Thoracic aorta (tissue), 2 donors: ENCODE measurements around the gene CYP46A1. TPM values are rescaled to one million over a fixed set of nuclear protein-coding genes. Genes with fewer than 3 reads are reported as not detected.

ENCODE experiments used
- ATAC-seq: fragments of 150-250 bp; one replicate; pipeline ENCODE4 v1.8.0; 2017; ENCODE audit warnings: low read depth; ENCODE audit not compliant: insufficient number of reproducible peaks, low FRiP score
- DNase-seq: peaks from one replicate; pipeline ENCODE4 v3.0.0-alpha.2; 2020; ENCODE audit warnings: low spot score
- H3K27ac ChIP-seq, 2 donors: fragments of 200-600 bp; sonication (generic); 1 replicate in 1 of 2; 2 replicates in 1 of 2; pipeline ENCODE4 v1.5.1; 2016; ENCODE audit warnings: mild to moderate bottlenecking in 2 of 2, moderate library complexity in 2 of 2
- H3K27me3 ChIP-seq: fragments of 200-600 bp; sonication (generic); replicated peaks from 2 replicates; pipeline ENCODE4 v1.6.0; 2016; ENCODE audit warnings: mild to moderate bottlenecking; ENCODE audit not compliant: insufficient read depth
- H3K36me3 ChIP-seq: fragments of 200-600 bp; sonication (generic); one replicate; pipeline ENCODE4 v1.5.1; 2016
- H3K4me1 ChIP-seq, 2 donors: fragments of 200-600 bp; sonication (generic); 1 replicate in 1 of 2; 2 replicates in 1 of 2; pipeline versions ENCODE4 v1.5.1 to v1.6.0; 2016; ENCODE audit warnings: low read depth in 2 of 2, mild to moderate bottlenecking in 1 of 2; ENCODE audit not compliant: control insufficient read depth in 1 of 2
- H3K4me3 ChIP-seq: fragments of 200-600 bp; sonication (generic); 2 replicates; pipeline ENCODE4 v1.5.1; 2016; ENCODE audit warnings: mild to moderate bottlenecking
- H3K9me3 ChIP-seq: fragments of 200-600 bp; sonication (generic); 2 replicates; pipeline ENCODE4 v1.5.1; 2016
- CTCF ChIP-seq: fragments of 200-600 bp; sonication (generic); IDR thresholded peaks from one replicate; pipeline ENCODE4 v1.5.1; 2019; ENCODE audit warnings: antibody characterized with exemption
- total RNA-seq, 2 donors: library from RNA; depleted of rRNA; stranded (reverse); fragments of >200 nt; gene quantifications; one replicate each; pipeline versions ENCODE4 v1.1.0 to v1.2.3, GENCODE V29; 2016

The CYP46A1 gene
- total RNA-seq, 2 donors from 2014 or later = 0.68 to 1.3 TPM

- peaks cover 27 to 59% of the 10 kb centered on the region in 2 donors for H3K4me1 ChIP-seq
- H3K27me3 ChIP-seq = no peaks in the 10 kb centered on the region
- peak overlapping the region; percentile 70 to 80 for H3K27ac ChIP-seq
- no peaks in the 10 kb centered on the region for H3K9me3 ChIP-seq
- no peak for TF ChIP-seq CTCF
- H3K36me3 ChIP-seq = no peaks in the 10 kb centered on the region
- DNase-seq (no peak), ATAC-seq (no peak)
- H3K4me3 ChIP-seq = no peak overlapping the region
Measured at GRCh38 chr14:99747582-99748330, 63.7 kb downstream of the CYP46A1 start.

- Histone ChIP-seq H3K27me3 (no peaks in the 10 kb centered on the region), H3K9me3 (no peaks in the 10 kb centered on the region), H3K27ac (no peak overlapping the region), H3K36me3 (no peaks in the 10 kb centered on the region), H3K4me3 (no peak overlapping the region), H3K4me1 (peaks cover 32 to 65% of the 10 kb centered on the region in 2 donors)
- ATAC-seq (no peak), DNase-seq (no peak)
- TF ChIP-seq CTCF = no peak
Measured at GRCh38 chr14:99748529-99748928, 64.4 kb downstream of the CYP46A1 start.

- DNase-seq (no peak), ATAC-seq (no peak)
- peak; percentile 38 for TF ChIP-seq CTCF
- no peaks in the 10 kb centered on the region for H3K36me3 ChIP-seq
- H3K4me3 ChIP-seq = no peak overlapping the region
- H3K27ac ChIP-seq = no peak overlapping the region
- no peaks in the 10 kb centered on the region for H3K27me3 ChIP-seq
- peaks cover 39 to 69% of the 10 kb centered on the region in 2 donors for H3K4me1 ChIP-seq
- no peaks in the 10 kb centered on the region for H3K9me3 ChIP-seq
Measured at GRCh38 chr14:99749142-99749541, 65.0 kb downstream of the CYP46A1 start.

- no peak overlapping the region for H3K4me3 ChIP-seq
- peaks cover 45 to 69% of the 10 kb centered on the region in 2 donors for H3K4me1 ChIP-seq
- no peaks in the 10 kb centered on the region for H3K27me3 ChIP-seq
- H3K9me3 ChIP-seq = no peaks in the 10 kb centered on the region
- no peak overlapping the region for H3K27ac ChIP-seq
- TF ChIP-seq CTCF = no peak
- no peak for DNase-seq
- no peaks in the 10 kb centered on the region for H3K36me3 ChIP-seq
- ATAC-seq = no peak
Measured at GRCh38 chr14:99749763-99750715, 65.9 kb downstream of the CYP46A1 start.
